Osteocyte (in vitro differentiated cells): ENCODE measurements around the gene PIGW. TPM values are rescaled to one million over a fixed set of nuclear protein-coding genes. Genes with fewer than 3 reads are reported as not detected.

Source experiments
- DNase-seq: peaks from one replicate; pipeline ENCODE4 v3.0.0; 2021; ENCODE audit warnings: mixed read lengths; ENCODE audit not compliant: unreplicated experiment; ENCODE audit errors: extremely low spot score
- H3K27ac Mint-ChIP-seq: one replicate; pipeline ENCODE4 v1.8.0; 2021; ENCODE audit warnings: mild to moderate bottlenecking, mixed read lengths; ENCODE audit not compliant: unreplicated experiment
- H3K27me3 Mint-ChIP-seq: one replicate; pipeline ENCODE4 v1.8.0; 2021; ENCODE audit warnings: mixed read lengths; ENCODE audit not compliant: unreplicated experiment
- H3K36me3 Mint-ChIP-seq: one replicate; pipeline ENCODE4 v1.8.0; 2021; ENCODE audit warnings: mixed read lengths; ENCODE audit not compliant: unreplicated experiment
- H3K4me1 Mint-ChIP-seq: one replicate; pipeline ENCODE4 v1.8.0; 2021; ENCODE audit warnings: mixed read lengths; ENCODE audit not compliant: unreplicated experiment
- H3K4me3 Mint-ChIP-seq: one replicate; pipeline ENCODE4 v1.8.0; 2021; ENCODE audit warnings: mild to moderate bottlenecking, moderate library complexity, mixed read lengths; ENCODE audit not compliant: unreplicated experiment
- H3K9me3 Mint-ChIP-seq: one replicate; pipeline ENCODE4 v1.8.0; 2021; ENCODE audit warnings: mixed read lengths; ENCODE audit not compliant: unreplicated experiment
- total RNA-seq: library from RNA; stranded (reverse); gene quantifications from 2 replicates; pipeline ENCODE4 v1.2.1, GENCODE V29; 2021
- TF ChIP-seq, protein P1 (sequence below): fragments of 200-600 bp; sonication (generic); IDR thresholded peaks from 2 replicates; pipeline ENCODE4 v1.5.0; 2021; ENCODE audit warnings: antibody characterized with exemption, mild to moderate bottlenecking, moderate library complexity

Gene PIGW
- total RNA-seq, 1 donor from 2014 or later, result 9.7 TPM

DNA sequence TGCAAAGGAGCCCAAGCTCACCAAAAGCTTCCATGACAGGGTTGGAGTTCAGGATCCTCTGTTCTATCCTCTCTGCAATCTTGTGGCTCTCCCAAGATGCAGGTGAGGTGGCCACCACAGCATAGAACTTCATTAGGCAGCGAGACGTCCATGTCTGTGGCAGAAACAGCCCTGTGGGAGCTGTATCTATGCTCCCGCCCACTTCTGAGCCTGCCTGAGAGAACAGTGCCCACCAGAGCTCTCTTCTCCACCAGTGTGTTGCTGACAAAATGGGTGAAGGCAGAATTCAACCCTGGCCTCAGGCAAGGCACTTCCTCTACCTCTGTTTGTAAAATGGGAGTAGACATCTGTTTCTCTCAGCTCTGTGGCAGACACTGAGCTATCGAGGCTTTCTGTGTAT lies 18.9 kb upstream of the PIGW start:
- DNase-seq, result no peak
- no peaks in the 10 kb centered on the region for H3K9me3 Mint-ChIP-seq
- no peak overlapping the region for H3K27ac Mint-ChIP-seq
- no peaks in the 10 kb centered on the region for H3K4me1 Mint-ChIP-seq
- peaks cover 16% of the 10 kb centered on the region for H3K36me3 Mint-ChIP-seq
- H3K27me3 Mint-ChIP-seq, result no peaks in the 10 kb centered on the region
- TF ChIP-seq, protein P1, sequence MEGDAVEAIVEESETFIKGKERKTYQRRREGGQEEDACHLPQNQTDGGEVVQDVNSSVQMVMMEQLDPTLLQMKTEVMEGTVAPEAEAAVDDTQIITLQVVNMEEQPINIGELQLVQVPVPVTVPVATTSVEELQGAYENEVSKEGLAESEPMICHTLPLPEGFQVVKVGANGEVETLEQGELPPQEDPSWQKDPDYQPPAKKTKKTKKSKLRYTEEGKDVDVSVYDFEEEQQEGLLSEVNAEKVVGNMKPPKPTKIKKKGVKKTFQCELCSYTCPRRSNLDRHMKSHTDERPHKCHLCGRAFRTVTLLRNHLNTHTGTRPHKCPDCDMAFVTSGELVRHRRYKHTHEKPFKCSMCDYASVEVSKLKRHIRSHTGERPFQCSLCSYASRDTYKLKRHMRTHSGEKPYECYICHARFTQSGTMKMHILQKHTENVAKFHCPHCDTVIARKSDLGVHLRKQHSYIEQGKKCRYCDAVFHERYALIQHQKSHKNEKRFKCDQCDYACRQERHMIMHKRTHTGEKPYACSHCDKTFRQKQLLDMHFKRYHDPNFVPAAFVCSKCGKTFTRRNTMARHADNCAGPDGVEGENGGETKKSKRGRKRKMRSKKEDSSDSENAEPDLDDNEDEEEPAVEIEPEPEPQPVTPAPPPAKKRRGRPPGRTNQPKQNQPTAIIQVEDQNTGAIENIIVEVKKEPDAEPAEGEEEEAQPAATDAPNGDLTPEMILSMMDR, result no peak
- no peak overlapping the region for H3K4me3 Mint-ChIP-seq

DNA sequence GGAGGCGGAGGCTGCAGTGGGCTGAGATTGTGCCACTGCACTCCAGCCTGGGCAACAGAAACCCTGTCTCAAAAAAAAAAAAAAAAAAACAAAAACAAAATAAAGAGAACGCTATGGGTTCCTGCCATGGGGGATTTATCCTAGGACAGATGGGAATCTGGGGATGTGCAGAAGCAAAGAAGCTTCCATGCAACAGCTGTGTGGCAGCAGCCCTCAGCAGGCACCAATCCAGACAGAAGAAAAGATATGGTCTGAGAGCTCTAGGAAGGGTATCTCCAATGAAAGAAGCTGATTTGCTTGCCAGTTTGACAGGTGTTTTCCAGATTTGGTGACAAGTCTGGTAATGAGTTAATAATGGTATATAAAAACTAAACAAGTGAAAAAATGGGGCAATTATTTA lies 11.7 kb upstream of the PIGW start:
- H3K9me3 Mint-ChIP-seq, result no peaks in the 10 kb centered on the region
- H3K4me3 Mint-ChIP-seq, result no peak overlapping the region
- no peak overlapping the region for H3K27ac Mint-ChIP-seq

DNA sequence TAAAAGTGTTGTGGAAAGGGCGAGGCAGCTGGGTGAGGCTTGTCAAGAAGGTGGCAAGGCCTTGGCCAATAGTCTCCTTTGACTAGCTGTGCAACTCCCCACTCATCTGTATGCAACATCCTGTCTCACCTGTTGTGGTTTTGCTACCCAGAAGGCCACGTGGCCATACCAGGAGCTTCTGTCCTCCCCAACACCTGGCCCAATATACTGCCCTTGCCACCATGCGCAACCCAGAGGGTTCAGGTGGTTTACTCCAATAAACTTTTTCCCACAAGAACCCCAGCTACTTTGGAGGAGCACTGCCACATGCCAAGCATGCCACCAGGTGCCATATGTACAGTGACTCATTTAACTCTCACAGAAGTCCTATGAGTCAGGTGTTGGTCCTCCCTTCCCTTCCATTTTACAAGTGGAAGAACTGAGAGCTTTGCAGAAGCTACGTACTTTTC lies 10.3 kb upstream of the PIGW start:
- peak; percentile 59 for DNase-seq
- H3K27ac Mint-ChIP-seq, result no peak overlapping the region
- TF ChIP-seq, protein P1, result no peak
- H3K9me3 Mint-ChIP-seq, result no peaks in the 10 kb centered on the region
- H3K27me3 Mint-ChIP-seq, result no peaks in the 10 kb centered on the region
- H3K4me3 Mint-ChIP-seq, result no peak overlapping the region
- peaks cover 48% of the 10 kb centered on the region for H3K36me3 Mint-ChIP-seq
- no peaks in the 10 kb centered on the region for H3K4me1 Mint-ChIP-seq

More for the DNA sequence above, 11.7 kb upstream of the PIGW start:
- H3K36me3 Mint-ChIP-seq, result peaks cover 43% of the 10 kb centered on the region
- no peaks in the 10 kb centered on the region for H3K27me3 Mint-ChIP-seq
- DNase-seq, result peak; percentile 32
- TF ChIP-seq, protein P1, result no peak
- no peaks in the 10 kb centered on the region for H3K4me1 Mint-ChIP-seq

DNA sequence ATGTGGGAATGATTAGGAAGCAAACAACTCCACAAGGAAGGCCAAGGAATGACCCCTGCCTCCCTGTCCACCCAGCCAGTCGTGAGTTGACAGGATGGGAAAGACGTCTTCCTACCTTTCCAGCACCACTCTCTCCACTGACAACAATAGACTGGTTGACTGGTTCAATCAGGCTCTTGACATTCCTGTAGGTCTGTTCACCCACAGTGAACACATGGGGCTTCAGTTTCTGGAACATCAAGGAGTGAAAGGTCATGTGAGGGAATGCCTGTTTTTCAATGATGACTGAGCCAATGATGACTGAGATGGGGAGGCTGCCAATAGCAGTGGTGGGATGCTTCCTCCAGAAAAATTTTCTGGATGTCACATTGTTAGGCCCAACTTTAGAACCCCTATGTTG lies 9.7 kb upstream of the PIGW start:
- Mint-ChIP-seq H3K27ac (no peak overlapping the region), H3K4me3 (no peak overlapping the region), H3K36me3 (peaks cover 46% of the 10 kb centered on the region), H3K27me3 (no peaks in the 10 kb centered on the region), H3K4me1 (no peaks in the 10 kb centered on the region), H3K9me3 (no peaks in the 10 kb centered on the region)
- no peak for DNase-seq
- TF ChIP-seq, protein P1, result no peak

DNA sequence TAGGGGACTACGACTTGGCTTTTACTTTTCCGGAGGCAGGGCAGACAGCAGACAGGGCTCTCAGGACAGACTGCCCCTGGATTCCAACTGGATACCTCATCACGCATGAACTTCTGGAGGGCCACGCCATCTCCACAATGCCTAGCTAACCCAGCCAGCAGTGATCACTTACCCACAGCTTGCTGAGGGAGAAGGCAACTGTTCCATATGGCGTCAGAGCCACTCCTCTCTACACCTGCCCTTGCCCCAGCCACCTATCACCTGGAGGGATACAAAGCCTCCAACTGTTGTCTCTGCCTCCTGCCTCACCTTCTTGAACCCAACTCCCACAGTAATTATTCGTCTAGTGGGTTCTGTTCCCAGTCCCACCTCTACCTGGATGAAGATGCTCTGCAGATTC lies 8.9 kb upstream of the PIGW start:
- no peak overlapping the region for H3K27ac Mint-ChIP-seq
- no peaks in the 10 kb centered on the region for H3K9me3 Mint-ChIP-seq
- TF ChIP-seq, protein P1, result no peak
- no peaks in the 10 kb centered on the region for H3K4me1 Mint-ChIP-seq
- DNase-seq, result peak; percentile 63
- no peaks in the 10 kb centered on the region for H3K27me3 Mint-ChIP-seq
- no peak overlapping the region for H3K4me3 Mint-ChIP-seq
- H3K36me3 Mint-ChIP-seq, result peaks cover 38% of the 10 kb centered on the region
